GM12891 (cell line): ENCODE data around the gene UPB1.
"Not testable (repeated sequence)": the region's sequence is repeated elsewhere in the genome, so short reads cannot be mapped to it uniquely, and the experiment has no call there.

Experiments used
- DNase-seq: peaks from one replicate; pipeline ENCODE4 v3.0.0; 2011; ENCODE audit warnings: low spot score; ENCODE audit not compliant: insufficient read length
- FAIRE-seq: peaks from 2 replicates; lab custom pipeline; 2011; peaks lifted over from hg19 to GRCh38; lab: Jason Lieb, UNC
- PAX5 ChIP-seq: IDR thresholded peaks from 2 replicates; pipeline ENCODE4 v1.6.1; 2011; ENCODE audit warnings: low read length, moderate library complexity, mild to moderate bottlenecking; ENCODE audit not compliant: insufficient read depth, severe bottlenecking
- POLR2A ChIP-seq: IDR thresholded peaks from 2 replicates; pipeline ENCODE4 v1.6.1; 2011; ENCODE audit warnings: low read depth, low read length, control low read depth
- POLR2AphosphoS5 ChIP-seq: IDR thresholded peaks from 2 replicates; pipeline ENCODE4 v1.6.1; 2011; ENCODE audit warnings: low read depth, low read length, control low read depth
- POU2F2 ChIP-seq: IDR thresholded peaks from 2 replicates; pipeline ENCODE4 v1.6.1; 2011; ENCODE audit warnings: low read depth, mild to moderate bottlenecking, control low read depth, low read length, moderate library complexity
- SPI1 ChIP-seq: IDR thresholded peaks from 2 replicates; pipeline ENCODE4 v1.6.1; 2011; ENCODE audit warnings: low read depth, low read length, control low read depth
- TAF1 ChIP-seq: IDR thresholded peaks from 2 replicates; pipeline ENCODE4 v1.6.1; 2011; ENCODE audit warnings: low read depth, low read length, control low read depth

The UPB1 gene

GRCh38 chr22:24474649-24475255 lies 20.4 kb upstream of the UPB1 start:
- TF ChIP-seq POU2F2, result no peak
- no peak for TF ChIP-seq SPI1
- no peak for TF ChIP-seq PAX5
- no peak for TF ChIP-seq TAF1
- no peak for TF ChIP-seq POLR2AphosphoS5
- no peak for TF ChIP-seq POLR2A
- no peak for DNase-seq
- no peak for FAIRE-seq

- no peak for DNase-seq
- no peak for FAIRE-seq
- no peak for TF ChIP-seq SPI1
- no peak for TF ChIP-seq POLR2A
- TF ChIP-seq POU2F2, result no peak
- TF ChIP-seq POLR2AphosphoS5, result no peak
- no peak for TF ChIP-seq TAF1
- no peak for TF ChIP-seq PAX5
These were observed 13.5 kb upstream of the UPB1 start for GRCh38 chr22:24481641-24482040.

GRCh38 chr22:24482575-24482974 lies 12.6 kb upstream of the UPB1 start:
- FAIRE-seq, result no peak

GRCh38 chr22:24482998-24483397 lies 12.1 kb upstream of the UPB1 start:
- DNase-seq (no peak), FAIRE-seq (no peak)
- no peak for TF ChIP-seq PAX5
- TF ChIP-seq SPI1, result no peak
- TF ChIP-seq POLR2AphosphoS5, result no peak
- TF ChIP-seq TAF1, result no peak
- no peak for TF ChIP-seq POLR2A
- TF ChIP-seq POU2F2, result no peak

More at GRCh38 chr22:24482575-24482974, 12.6 kb upstream of the UPB1 start:
- DNase-seq, result no peak
- TF ChIP-seq POU2F2, result no peak
- no peak for TF ChIP-seq POLR2A
- TF ChIP-seq POLR2AphosphoS5, result no peak
- TF ChIP-seq TAF1, result no peak
- TF ChIP-seq SPI1, result no peak
- no peak for TF ChIP-seq PAX5

- DNase-seq (no peak), FAIRE-seq (no peak)
- no peak for TF ChIP-seq POLR2AphosphoS5
- no peak for TF ChIP-seq POLR2A
- no peak for TF ChIP-seq SPI1
- no peak for TF ChIP-seq PAX5
- TF ChIP-seq TAF1, result no peak
- no peak for TF ChIP-seq POU2F2
These were observed 11.1 kb upstream of the UPB1 start for GRCh38 chr22:24483976-24484545.

GRCh38 chr22:24485170-24485569 lies 10.0 kb upstream of the UPB1 start:
- DNase-seq (no peak), FAIRE-seq (no peak)
- TF ChIP-seq TAF1 (no peak), POLR2AphosphoS5 (no peak)

GRCh38 chr22:24485608-24486007 lies 9.5 kb upstream of the UPB1 start:
- no peak for DNase-seq
- FAIRE-seq, result peak; percentile 28
- TF ChIP-seq POLR2A, result no peak
- no peak for TF ChIP-seq PAX5
- no peak for TF ChIP-seq POU2F2
- no peak for TF ChIP-seq TAF1
- TF ChIP-seq POLR2AphosphoS5, result no peak
- TF ChIP-seq SPI1, result no peak

GRCh38 chr22:24486501-24486921 lies 8.6 kb upstream of the UPB1 start:
- FAIRE-seq, result peak; percentile 59
- TF ChIP-seq POLR2AphosphoS5, result no peak
- TF ChIP-seq SPI1, result peak; percentile 74
- no peak for DNase-seq

- no peak for DNase-seq
- FAIRE-seq, result no peak
- no peak for TF ChIP-seq SPI1
- no peak for TF ChIP-seq POU2F2
- TF ChIP-seq POLR2A, result no peak
- TF ChIP-seq POLR2AphosphoS5, result no peak
- TF ChIP-seq TAF1, result no peak
- TF ChIP-seq PAX5, result no peak
These were observed 6.1 kb upstream of the UPB1 start for GRCh38 chr22:24489011-24489410.

GRCh38 chr22:24489434-24489833 lies 5.7 kb upstream of the UPB1 start:
- not testable (repeated sequence) for DNase-seq, FAIRE-seq
